ENCODE measurements around the gene CXXC5.
A peak's percentile ranks its signal among the peaks of the same experiment; 100 is the strongest.
"Not testable (repeated sequence)": the region's sequence is repeated elsewhere in the genome, so short reads cannot be mapped to it uniquely, and the experiment has no call there.

Gene CXXC5

GRCh38 chr5:139648205-139649081, at the start of gene CXXC5:
TSS of gene CXXC5 (plus strand) at chr5:139648349. CDS start at chr5:139680524, 32,175 bp downstream.
- peak; percentile 82 to 89 for DNase-seq

DNA sequence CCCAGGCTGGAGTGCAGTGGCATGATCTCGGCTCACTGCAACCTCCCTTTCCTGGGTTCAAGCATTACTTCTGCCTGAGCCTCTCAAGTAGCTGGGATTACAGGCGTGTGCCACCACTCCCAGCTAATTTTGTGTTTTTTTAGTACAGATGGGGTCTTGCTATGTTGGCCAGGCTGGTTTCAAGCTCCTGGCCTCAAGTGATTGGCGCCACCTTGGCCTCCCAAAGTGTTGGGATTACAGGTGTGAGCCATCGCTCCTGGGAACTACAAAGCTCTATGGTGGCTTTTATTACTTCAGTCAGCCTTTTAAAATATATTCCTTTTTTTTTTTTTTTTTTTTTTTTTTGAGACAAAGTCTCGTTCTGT, 49.6 kb upstream of the CXXC5 start:
- not testable (repeated sequence) for DNase-seq

DNA sequence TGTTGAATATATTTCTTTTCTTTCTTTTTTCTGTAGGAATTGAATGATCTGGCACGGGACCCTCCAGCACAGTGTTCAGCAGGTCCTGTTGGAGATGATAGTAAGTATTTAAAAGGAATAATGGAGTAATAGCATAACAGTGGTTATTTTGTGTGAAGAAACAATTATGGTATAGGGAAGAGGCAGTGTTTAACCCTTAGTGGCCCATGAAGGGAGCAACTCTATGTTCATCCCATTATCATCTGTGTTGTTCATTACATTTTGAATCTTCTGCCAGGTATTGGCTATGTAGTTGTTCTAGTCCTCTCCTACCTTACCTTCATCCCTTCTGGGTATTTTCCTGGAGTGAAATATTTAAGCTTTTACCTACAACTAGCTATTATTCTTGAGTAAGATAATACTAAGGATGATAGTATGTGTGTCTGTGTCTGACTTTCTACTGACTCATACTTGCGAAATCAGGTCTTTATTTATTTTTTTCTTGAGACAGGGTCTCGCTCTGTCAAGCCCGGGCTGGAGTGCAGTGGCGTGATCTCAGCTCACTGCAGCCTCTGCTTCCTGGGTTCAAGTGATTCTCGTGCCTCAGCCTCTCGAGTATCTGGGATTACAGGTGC, 47.7 kb upstream of the CXXC5 start:
- no peak for DNase-seq

DNA sequence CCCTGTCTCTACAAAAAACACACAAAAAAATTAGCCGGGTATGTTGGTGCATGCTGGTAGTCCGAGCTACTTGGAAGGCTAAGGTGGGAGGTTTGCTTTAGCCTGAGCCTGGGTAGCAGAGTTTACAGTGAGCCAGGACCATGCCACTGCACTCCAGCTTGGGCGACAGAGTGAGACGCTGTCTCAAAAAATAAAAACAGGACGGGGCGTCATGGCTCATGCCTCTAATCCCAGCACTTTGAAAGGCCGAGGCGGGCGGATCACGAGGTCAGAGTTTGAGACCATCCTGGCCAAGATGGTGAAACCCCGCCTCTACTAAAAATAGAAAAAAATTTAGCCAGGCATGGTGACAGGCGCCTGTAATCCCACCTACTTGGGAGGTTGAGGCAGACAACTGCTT, 46.7 kb upstream of the CXXC5 start:
- no peak for DNase-seq

DNA sequence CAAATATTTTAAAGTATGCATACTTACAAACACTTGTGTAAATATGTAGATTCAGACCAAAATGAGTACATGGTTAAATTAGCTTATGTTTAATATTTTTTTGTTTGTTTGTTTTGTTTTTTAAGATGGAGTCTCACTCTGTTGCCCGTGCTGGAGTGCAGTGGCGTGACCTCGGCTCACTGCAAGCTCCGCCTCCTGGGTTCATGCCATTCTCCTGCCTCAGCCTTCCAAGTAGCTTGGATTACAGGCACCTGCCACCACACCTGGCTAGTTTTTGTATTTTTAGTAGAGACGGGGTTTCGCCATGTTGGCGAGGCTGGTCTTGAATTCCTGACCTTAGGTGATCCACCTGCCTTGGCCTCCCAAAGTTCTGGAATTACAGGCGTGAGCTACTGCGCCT, 46.2 kb upstream of the CXXC5 start:
- not testable (repeated sequence) for DNase-seq

GRCh38 chr5:139605887-139606286, 42.3 kb upstream of the CXXC5 start:
- no peak for DNase-seq

- no peak for DNase-seq
Measured at GRCh38 chr5:139611703-139612584, 36.2 kb upstream of the CXXC5 start.

GRCh38 chr5:139619861-139620260, 28.3 kb upstream of the CXXC5 start:
- DNase-seq, result no peak

DNA sequence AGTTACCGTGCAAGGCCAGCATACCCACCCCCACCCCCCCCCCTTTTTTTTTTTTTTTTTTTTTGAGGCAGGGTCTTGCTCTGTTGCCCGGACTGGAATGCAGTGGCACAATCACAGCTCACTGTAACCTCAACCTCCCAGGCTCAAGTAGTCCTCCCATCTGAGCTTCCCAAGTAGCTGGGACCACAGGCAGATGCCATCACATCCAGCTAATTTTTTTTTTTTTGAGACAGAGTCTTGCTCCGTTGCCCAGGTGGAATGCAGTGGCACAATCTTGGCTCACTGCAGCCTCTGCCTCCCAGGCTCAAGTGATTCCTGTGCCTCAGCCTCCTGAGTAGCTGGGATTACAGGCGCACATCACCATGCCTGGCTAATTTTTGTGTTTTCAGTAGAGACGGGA, 22.8 kb upstream of the CXXC5 start:
- DNase-seq, result not testable (repeated sequence)

DNA sequence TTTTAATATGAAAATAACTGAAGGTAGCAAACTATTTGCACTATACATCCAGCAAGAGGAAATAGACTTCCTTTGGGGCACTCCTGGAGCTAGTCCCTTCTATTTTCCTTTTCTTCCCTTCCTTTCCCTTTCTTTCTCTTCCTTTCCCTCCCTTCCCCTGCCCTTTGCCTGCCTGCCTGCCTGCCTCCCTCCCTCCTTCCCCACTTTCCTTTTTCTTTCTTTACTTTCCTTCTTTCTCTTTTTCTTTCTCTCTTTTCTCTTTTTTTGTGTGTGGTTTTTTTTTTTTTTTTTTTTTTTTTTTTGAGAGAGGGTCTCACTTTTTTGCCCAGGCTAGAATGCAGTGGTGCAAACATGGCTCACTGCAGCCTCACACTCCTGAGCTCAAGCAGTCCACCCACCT, 17.3 kb upstream of the CXXC5 start:
- no peak for DNase-seq

DNA sequence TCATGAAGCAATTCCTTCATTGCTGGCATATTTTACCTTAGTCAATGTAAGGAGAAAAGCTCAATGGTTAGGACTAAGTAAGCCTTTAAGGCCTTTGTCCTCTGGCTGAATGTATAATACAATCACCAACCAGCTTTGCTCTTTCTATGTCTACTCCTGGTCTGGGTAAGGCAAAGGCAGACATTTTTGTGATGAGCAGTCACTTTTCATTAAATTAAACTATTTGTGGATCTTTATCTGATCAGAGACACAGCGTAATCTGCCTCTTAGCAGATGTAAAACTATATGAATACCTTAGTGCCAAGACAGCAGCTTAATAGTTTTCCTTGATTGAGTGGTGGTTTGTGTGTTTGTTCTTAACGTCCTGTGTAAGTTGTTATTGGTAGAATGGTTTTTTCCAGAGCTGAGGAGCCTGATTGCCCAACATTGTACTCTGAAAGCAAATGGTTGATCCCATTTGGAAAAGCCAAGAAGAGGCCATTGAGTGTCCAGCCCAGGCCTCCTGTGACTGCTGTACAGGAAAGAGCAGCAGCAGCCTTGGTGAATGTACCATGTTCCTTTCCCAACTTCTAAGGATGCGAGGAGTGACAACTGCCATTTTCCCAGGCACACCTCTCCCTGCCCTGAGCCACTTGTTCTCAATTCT, 16.5 kb upstream of the CXXC5 start:
- no peak for DNase-seq

DNA sequence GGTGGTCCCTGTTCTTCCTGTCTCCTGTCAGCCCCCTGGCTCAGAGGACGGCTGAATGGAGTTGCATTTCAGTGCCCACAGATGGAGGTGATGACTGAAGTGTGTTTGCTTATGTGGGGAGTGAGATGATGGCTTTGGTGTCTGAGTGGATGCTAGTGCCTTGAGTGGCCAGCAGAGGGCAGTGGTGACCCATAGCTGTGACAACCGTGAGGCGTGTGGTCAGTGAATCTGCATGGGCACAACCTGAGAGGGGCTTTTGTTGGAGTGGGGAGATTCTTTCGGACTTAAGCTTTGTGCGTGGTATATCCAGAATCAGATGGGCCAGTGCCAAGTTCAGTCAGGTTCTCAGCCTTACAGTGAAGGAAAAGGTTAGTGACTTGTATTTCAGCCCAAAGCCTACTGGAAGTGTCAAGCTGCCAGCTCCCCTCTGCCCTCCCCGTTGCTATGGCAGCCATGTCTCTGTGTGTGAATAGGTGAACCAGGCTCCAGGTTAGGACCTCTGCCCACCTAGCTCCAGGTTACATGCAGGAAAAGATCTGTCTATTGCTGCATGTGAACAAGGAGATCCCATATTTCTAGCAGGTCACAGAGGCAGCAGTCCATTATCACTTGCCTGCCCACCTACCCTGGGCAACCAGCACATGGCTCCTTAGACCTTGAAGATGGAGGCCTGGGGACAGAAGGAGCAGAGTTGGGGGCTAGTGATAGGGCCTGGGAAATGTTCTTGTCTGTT, 14.7 kb upstream of the CXXC5 start:
- DNase-seq, result peak in 1 of 2 donors; percentile 75

DNA sequence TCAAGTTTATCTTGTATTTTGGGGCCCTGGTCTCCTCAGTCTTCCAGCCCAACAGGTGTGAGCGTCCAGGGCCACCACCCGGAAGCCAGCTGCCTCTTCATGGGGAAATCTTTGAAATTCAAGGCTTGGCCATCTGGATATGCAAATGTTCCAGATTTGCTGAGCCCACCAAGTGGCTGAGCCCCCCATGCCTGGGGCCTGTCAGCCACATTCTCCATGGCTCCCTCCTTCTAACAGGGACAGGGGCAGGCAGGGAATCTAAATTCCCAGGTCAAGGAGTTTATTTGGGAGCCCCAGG, 14.2 kb upstream of the CXXC5 start:
- DNase-seq, result no peak

DNA sequence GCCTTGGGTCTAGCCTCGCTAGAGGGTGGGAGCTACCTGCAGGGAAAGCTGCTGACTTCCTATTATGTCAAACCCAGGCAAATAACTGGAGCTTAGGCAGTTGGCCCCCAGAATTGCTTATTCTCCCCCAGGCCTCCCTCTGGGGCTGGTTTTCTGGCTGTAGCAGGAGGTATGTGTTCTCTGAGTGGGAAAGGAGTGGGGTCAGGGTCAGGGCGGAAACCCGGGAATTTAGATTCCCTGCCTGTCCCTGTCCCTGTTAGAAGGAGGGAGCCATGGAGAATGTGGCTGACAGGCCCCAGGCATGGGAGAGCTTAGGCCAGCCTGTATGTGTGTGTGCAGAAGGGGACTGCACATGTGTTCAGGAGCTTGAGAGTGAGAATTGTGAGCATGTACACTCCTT, 13.6 kb upstream of the CXXC5 start:
- DNase-seq, result no peak

- DNase-seq, result no peak
Measured at GRCh38 chr5:139635191-139635590, 13.0 kb upstream of the CXXC5 start.

DNA sequence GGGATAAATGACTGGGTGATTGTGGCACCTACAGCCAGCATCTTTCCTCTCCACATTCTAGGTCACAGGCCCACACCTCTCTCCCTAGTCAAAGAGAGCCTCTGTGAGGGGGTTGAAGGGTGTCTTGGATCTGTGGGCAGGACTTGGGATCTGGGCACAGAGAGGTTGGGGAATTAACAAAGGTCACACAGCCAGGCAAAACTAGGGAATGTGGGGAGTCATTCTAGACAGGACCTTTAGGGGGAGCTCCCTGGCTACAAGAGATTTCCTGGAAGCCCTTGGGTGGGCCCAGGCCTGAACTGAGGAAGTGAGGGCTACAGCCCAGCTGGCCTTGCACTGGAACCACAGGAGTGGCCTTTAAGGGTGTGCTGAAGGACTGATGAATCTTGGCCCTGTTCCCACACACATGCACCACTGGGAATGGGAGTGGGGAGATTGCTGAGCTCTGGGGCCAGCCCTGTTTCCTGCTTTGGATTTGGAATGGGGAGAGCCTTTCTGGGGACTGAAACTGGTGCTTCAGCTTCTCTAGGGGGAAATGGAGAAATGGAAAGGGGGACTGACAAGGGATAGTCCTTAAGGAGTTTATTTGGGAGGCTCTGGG, 12.4 kb upstream of the CXXC5 start:
- peak in 1 of 2 donors; percentile 39 for DNase-seq

DNA sequence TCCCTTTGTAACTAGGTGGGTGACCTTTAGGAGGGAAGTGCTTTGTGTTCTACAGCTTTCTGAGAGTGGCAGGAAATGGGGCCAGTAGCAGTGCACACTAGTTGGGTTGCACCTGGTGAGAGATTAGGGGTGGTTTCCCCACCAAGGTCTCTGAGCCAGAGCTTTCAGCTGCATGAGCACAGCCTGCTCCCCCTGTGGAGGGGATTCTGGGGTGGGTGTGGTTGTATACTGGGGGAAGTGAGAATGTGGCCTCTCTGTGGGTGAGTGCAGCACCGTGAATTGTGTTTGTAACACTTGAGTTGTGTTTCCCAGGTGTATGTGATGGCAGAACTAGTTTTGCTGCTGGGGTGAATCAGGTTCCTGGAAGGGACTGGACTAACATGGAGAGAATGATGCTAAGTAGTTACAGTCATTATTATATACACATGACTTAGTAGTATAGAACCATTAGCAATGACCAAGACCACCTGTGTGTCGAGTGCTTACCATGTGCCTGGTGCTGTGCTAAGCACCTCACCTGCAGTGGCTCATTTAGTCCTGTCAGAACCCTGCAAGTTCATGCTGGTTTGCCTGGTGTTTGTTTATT, 11.8 kb upstream of the CXXC5 start:
- no peak for DNase-seq

DNA sequence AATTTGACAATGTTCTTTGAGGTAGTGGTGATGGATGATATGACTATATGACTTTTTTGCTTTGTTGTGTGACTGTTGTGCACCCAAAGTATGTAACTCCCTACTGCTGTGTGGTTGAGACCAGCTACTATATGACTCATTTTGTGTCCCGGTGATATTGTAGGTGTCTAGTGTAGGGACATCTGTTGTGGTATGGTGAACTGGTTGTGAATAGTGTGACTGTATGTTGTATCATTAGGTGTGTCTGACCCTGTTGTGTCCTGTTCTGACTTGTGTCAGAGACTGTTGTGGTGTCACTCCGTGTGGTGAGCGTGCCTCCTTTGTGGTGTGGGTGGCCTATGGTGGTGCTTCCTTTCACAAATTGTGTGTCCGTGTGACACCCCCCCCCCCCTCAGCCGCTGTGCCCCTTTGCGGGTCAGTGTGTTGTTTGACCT, 11.2 kb upstream of the CXXC5 start:
- DNase-seq, result no peak

DNA sequence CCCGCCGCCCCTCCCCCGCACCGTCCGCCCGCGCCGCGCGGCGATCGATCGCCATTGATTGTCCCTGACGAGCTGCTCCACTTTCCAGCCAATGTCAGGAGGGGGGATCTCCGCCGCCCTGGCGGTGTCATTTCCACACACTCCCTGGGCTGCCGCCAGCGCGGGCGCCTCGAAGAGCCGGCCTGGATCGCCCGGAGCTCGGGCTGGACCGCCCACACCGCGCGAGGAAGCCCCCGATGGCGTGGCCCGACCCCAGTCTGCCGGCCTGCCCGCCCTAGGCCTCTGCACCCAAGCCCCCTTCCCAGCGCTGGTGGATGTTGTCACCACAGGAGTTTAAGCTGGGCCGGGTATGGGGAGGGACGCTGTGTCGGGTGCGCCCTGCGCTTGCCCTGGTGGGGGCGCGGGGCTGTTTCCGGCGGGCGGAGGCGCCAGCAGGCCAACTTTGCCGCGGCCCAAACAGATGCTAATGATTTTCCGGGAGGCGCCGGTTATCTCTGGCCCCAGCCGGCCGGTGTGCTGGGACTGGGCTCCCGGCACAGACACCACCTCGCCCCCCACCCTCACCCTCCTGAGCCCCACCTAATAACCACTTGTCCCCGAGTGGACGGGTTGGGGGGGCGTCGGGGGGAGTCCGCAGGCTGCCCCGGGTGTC, 10.6 kb upstream of the CXXC5 start:
- peak in 1 of 2 donors; percentile 68 for DNase-seq

DNA sequence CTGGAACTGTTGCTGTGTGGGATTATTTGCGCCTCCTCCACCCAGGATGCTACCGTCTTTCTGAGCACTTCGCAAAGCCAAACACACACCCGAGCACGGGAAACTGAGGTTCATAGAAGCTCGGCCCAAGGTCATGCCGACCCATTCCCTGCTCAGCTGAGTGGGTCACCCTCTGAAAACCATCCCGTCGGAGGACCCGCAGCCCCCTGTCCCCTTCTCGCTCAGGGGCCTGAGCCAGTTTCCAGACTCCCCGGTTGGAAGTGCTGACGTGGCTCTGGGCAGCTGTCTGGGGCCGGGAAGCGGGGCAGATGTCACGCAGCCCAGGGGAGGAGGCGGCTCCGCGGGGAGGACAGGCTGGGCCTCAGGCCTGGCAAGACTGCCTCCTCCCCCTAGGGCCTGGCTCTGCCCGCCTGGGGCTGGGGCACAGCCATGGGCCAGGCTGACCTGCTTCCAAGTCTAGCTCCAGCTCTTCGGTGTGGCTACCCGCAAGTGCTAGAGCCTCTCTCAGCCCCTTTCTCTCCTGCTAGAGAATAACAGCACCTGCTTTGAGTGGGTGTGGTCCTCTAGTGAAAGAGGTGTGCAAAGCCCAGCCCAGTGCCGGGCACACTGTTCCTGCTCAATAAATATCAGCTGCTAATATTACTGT, 9.9 kb upstream of the CXXC5 start:
- peak; percentile 83 to 87 for DNase-seq
